IPS-18c (cell line): ENCODE measurements around the gene ZBTB32.
A peak's percentile ranks its signal among the peaks of the same experiment; 100 is the strongest.

ENCODE experiments used
- H3K4me3 ChIP-seq: 2 replicates; pipeline ENCODE4 v1.7.0; 2013; ENCODE audit warnings: low read depth, mild to moderate bottlenecking, low read length, moderate library complexity; ENCODE audit not compliant: insufficient read depth
- H3K9me3 ChIP-seq: one replicate; pipeline ENCODE4 v1.6.1; 2013; ENCODE audit warnings: mild to moderate bottlenecking, low read length, moderate library complexity; ENCODE audit not compliant: control insufficient read depth, insufficient read depth

ZBTB32 gene

GRCh38 chr19:35754370-35755130 lies 50.2 kb downstream of the ZBTB32 start:
- Histone ChIP-seq H3K4me3 (no peak overlapping the region), H3K9me3 (no peaks in the 10 kb centered on the region)

- H3K4me3 ChIP-seq: peak overlapping the region; percentile 55
Observed at GRCh38 chr19:35755131-35755549, 50.8 kb downstream of the ZBTB32 start.

GRCh38 chr19:35755550-35756376 lies 51.4 kb downstream of the ZBTB32 start:
- Histone ChIP-seq H3K4me3 (peak overlapping the region; percentile 55), H3K9me3 (no peaks in the 10 kb centered on the region)

More at GRCh38 chr19:35755131-35755549, 50.8 kb downstream of the ZBTB32 start:
- H3K9me3 ChIP-seq: no peaks in the 10 kb centered on the region

- Histone ChIP-seq H3K9me3 (no peaks in the 10 kb centered on the region), H3K4me3 (peak within 1 kb of the TSS; percentile 100)
Observed at GRCh38 chr19:35756377-35757230, 52.2 kb downstream of the ZBTB32 start, which contains the start of gene HSPB6. Gene HSPB6, minus strand, starts transcription at chr19:35757029. Its CDS starts 21 bp downstream, at chr19:35757008.

- Histone ChIP-seq H3K9me3 (no peaks in the 10 kb centered on the region), H3K4me3 (peak overlapping the region; percentile 60)
Observed at GRCh38 chr19:35757231-35757748, 52.9 kb downstream of the ZBTB32 start.

- peak within 1 kb of the TSS; percentile 100 for H3K4me3 ChIP-seq
- no peaks in the 10 kb centered on the region for H3K9me3 ChIP-seq
Observed at GRCh38 chr19:35757749-35758608, 53.6 kb downstream of the ZBTB32 start, which contains the start of gene PROSER3. Gene PROSER3, plus strand, starts transcription at chr19:35758176. Its CDS starts 40 bp downstream, at chr19:35758216.

- H3K4me3 ChIP-seq: no peak overlapping the region
Observed at GRCh38 chr19:35759697-35760096, 55.3 kb downstream of the ZBTB32 start.

GRCh38 chr19:35760711-35761349 lies 56.5 kb downstream of the ZBTB32 start:
- H3K4me3 ChIP-seq: no peak overlapping the region
- no peaks in the 10 kb centered on the region for H3K9me3 ChIP-seq

More at GRCh38 chr19:35759697-35760096, 55.3 kb downstream of the ZBTB32 start:
- H3K9me3 ChIP-seq: no peaks in the 10 kb centered on the region

GRCh38 chr19:35764432-35765315 lies 60.3 kb downstream of the ZBTB32 start:
- no peak overlapping the region for H3K4me3 ChIP-seq
- H3K9me3 ChIP-seq: no peaks in the 10 kb centered on the region
